ENCODE data around the gene STAM2. TPM values are rescaled to one million over a fixed set of nuclear protein-coding genes. Genes with fewer than 3 reads are reported as not detected.
"Not testable (repeated sequence)": the region's sequence is repeated elsewhere in the genome, so short reads cannot be mapped to it uniquely, and the experiment has no call there.

The STAM2 gene
- total RNA-seq: 28.9 and 30.6 TPM in 2 replicates

DNA sequence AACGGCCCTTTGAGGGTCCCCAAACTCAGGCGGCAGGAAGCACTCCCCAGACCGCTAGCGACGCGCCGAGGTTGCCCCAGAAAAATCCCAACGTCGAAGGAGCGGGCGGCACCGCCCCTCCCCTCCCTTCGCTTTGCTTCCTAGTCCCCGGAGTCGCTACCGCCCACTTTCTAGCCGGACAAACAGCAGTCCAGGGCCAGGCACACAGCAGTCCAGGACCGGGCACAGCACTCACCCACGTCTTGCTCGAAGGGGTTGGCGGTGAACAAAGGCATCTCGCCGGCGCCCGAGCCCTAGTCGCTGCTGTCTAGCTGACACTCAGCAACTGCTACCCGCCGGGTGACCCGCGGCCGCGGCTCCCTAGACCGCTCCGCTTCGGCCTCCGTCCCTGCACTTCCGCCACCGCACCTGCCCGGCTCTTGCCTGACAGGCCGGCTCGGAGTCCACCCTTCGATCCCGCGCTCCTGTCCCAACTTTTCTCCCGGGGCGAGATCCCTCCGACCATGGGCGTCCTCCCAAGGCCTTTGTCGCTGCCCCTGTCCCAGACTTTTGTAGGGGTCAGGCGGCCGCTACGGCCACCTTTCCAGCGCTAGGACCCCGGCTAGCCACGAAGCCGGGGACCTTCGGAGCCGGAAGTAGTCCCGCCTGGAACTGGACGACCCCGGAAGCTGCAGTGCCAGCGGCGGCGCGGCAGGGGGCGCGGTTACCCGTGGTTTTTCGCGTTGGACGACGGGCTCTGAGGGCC is at the start of gene STAM2:
TSS of gene STAM2 (minus strand) at position 396 of the 745 bp plus-strand sequence. CDS start at position 275, 121 bp downstream.
- peak; percentile 94 for DNase-seq

DNA sequence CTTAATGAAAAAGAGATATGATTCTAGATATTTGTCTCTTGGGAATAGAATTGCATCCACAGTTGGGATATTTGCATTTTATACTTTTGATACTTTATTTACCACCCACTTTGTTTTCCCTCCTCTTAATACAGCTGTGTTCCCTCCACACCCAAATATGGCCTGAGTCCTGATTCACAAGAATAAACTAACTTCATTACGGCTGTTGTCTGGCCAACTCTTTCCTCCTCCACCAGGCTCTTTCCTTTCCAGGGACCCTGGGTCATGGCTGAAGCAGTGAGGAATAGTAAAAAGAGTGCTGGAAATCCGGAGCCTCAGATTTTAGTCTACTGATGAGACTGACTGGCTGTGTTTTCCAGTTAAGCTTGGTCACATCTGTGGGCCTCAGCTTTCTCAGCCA is 48.4 kb upstream of the STAM2 start:
- DNase-seq: peak; percentile 19

DNA sequence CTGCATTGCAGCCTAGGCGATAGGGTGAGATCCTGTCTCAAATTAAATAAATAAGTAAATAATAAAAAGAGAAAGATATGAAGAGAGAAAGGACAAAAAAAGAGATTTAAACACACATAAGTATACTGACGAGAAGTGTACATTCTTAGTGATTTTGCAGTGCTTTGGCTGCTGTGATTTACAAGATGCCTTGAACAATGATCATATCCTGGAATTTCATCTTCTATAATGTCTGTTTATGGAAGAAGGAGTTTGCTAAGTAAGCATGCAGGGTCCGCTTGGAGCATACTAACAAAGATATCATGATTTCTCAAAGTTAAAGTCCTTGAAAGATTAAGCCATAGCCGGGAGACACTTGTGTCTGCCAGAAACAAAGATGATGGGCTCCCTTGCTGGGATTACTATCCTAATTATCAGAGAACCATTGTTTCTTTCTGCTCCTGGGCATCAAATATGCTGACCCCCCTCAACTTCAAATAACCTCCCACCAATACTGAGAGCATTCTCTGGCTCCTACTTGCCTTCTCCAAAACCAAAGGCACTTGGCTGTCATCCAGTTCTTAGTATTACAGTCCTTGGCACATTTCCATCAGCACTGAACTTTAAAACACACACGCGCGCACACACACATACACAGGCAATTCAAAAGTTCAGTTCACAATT is 47.5 kb upstream of the STAM2 start:
- DNase-seq: peak; percentile 84

DNA sequence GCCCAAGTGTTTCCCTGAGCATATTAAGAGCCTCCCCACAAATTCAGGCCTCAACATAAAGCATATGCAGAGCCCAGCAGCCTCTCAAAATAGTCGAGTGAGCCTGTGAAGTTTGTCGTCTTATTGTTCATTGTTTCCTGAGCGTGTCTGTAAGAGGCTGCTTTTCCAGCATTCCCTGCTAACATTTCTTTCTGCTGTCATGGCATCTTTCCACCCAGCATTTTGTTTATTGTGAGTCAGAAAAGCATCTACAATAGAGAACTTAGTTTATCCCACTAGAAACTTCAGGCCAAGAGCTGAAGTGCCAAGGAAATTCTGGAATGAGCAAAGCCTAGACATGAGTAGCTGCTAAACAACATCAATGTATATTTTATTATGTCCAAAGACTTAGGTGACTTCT is 46.3 kb upstream of the STAM2 start:
- DNase-seq: peak; percentile 61

GRCh38 chr2:152219077-152219828 is 43.7 kb upstream of the STAM2 start:
- DNase-seq: no peak

DNA sequence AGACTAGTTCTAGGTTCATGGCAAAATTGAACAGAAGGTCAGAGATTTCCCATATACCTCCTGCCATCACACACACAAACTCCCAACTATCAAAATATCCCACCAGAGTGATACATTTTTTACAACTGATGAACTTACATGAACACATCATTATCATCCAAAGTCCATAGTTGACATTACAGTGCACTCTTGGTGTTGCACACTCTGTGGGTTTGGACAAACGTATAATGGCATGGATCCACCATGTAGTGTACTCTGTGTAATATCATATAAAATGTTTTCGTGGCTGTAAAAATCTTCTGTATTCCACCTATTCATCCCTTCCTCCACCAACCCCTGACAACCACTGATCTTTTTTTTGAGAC is 25.9 kb upstream of the STAM2 start:
- no peak for DNase-seq

GRCh38 chr2:152200565-152201465 is 25.3 kb upstream of the STAM2 start:
- peak; percentile 95 for DNase-seq

- no peak for DNase-seq
Observed at GRCh38 chr2:152200101-152200500, 24.5 kb upstream of the STAM2 start.

GRCh38 chr2:152198499-152198898 is 22.9 kb upstream of the STAM2 start:
- DNase-seq: no peak

DNA sequence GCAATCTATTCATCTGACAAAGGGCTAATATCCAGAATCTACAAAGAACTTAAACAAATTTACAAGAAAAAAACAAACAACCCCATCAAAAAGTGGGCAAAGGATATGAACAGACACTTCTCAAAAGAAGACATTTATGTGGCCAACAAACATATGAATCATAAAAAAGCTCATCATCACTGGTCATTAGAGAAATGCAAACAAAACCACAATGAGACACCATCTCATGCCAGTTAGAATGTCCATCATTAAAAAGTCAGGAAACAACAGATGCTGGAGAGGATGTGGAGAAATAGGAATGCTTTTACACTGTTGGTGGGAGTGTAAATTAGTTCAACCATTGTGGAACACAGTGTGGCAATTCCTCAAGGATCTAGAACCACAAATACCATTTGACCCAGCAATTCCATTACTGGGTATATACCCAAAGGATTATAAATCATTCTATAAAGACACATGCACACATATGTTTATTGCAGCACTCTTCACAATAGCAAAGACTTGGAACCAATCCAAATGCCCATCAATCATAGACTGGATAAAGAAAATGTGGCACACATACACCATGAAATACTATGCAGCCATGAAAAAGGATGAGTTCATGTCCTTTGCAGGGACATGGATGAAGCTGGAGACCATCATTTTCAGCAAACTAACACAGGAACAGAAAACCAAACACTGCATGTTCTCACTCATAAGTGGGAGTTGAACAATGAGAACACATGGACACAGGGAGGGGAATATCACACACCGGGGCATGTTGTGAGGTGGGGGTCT is 22.1 kb upstream of the STAM2 start:
- not testable (repeated sequence) for DNase-seq

- peak; percentile 81 for DNase-seq
Observed at GRCh38 chr2:152189622-152190495, 14.3 kb upstream of the STAM2 start.

DNA sequence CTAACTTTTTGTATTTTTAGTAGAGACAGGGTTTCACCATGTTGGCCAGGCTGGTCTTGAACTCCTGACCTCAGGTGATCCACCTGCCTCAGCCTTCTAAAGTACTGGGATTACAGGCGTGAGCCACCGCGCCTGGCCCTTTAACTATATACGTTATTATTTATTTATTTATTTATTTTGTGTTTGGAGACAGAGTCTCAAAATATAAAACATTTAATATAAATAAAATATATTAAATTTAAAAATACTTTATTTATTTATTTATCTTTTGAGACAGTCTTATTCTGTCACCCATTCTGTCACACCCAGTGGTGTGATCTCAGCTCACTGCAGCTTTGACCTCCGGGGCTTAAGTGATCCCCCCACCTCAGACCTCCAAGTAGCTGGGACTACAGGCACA is 11.2 kb upstream of the STAM2 start:
- DNase-seq: not testable (repeated sequence)

GRCh38 chr2:152186262-152186661 is 10.7 kb upstream of the STAM2 start:
- DNase-seq: no peak

DNA sequence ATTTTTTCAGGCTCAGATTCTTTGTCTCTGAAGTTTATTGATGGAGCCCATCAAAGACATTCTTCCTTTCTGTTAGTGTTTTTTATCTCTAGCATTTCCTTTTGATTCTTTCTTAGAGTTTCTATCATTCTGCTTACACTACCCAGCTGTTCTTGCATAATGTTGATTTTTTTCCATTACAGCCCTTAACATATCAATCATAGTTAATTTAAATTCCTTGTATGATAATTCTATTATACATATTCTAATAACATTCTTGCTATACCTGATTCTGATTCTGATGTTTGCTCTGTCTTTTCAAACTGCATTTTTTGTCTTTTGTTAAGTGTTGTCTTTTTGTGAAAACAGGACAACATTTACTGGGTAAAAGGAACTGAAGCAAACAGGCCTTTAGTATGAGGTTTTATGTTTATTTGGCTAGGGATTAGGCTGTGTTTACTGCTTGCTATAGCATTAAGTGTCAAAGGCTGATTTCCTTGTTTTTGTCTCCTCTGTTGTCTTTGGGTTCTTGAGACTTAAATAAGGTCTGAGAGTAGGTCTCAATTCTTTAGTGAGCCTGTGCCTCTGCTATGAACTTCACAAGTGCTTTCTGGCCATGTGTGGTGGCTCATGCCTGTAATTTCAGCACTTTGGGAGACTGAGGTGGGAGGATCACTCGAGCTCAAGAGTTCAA is 8.0 kb upstream of the STAM2 start:
- no peak for DNase-seq

DNA sequence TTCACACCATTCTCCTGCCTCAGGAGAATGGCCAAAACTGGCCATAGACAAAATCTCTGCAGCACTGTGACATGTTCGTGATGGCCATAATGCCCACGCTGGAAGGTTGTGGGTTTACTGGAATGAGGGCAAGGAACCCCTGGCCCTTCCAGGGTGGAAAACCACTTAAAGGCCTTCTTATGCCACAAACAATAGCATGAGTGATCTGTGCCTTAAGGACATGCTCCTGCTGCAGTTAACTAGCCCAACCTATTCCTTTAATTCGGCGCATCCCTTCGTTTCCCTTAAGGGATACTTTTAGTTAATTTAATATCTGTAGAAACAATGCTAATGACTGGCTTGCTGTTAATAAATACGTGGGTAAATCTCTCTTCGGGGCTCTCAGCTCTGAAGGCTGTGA is 2.1 kb upstream of the STAM2 start:
- not testable (repeated sequence) for DNase-seq

GRCh38 chr2:152176113-152176714 is 651 bp upstream of the STAM2 start:
- peak; percentile 37 for DNase-seq

DNA sequence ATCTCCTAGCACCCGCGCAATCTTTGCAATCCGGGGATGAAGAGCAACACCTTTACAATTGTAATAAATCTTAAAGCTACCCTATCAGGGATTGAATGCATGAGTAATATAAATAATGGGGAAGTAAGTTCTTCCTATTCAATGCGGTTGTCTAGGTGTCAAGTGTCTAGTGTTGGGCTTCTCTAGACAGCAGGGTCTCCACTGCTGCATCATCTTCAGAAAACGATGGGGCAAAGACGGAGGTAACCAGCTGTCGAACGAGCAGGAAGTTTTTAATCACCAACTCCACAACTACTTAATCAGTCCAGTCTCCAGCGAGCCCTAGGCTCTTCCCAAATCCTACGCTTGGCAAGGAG is 573 bp downstream of the STAM2 start:
- no peak for DNase-seq

DNA sequence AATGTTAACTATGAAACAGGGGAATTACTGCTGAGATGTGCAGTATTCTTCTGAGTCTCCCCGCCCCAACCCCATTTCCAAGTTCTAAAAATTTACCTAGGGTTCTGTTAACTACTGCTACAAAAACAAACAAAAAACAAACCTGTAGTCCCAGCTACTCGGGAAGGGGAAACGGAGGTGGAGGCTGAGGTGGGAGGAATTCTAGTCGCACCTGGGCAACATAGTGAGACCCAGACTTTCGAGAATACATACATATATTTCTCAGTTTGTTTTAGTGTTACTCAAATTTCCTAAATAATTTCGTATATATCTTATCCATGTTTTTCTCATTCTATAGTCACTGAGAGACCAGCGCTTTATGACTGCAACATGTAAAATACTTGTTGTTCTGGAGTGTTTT is 989 bp downstream of the STAM2 start:
- DNase-seq: no peak

- no peak for DNase-seq
Observed at GRCh38 chr2:152173831-152174230, 1.7 kb downstream of the STAM2 start.

Measured in dermis blood vessel endothelial cell (primary cell).